Stomach (tissue), 4 donors: ENCODE results near the gene TPRN.

Experiments
- CTCF ChIP-seq, 7 experiments: fragments of 450-650 bp in 4 of 7; fragments of 200-600 bp in 3 of 7; sonication (generic) in 3 of 7; IDR thresholded peaks; one replicate each; pipeline ENCODE4 v1.5.1; 2016 to 2019; ENCODE audit warnings: antibody characterized with exemption in 7 of 7, control low read depth in 2 of 7, mild to moderate bottlenecking in 1 of 7
- EP300 ChIP-seq: sonication (generic); formaldehyde crosslinking; IDR thresholded peaks from one replicate; pipeline ENCODE4 v1.6.1; 2017; ENCODE audit warnings: antibody characterized with exemption
- POLR2A ChIP-seq, 4 donors: fragments of 450-650 bp; IDR thresholded peaks; one replicate each; pipeline ENCODE4 v1.6.1; 2016; ENCODE audit warnings: antibody characterized with exemption in 4 of 4, control low read depth in 2 of 4, mild to moderate bottlenecking in 1 of 4, moderate library complexity in 1 of 4
- POLR2AphosphoS5 ChIP-seq, 3 donors: sonication (generic); formaldehyde crosslinking; IDR thresholded peaks; one replicate each; pipeline ENCODE4 v1.6.1; 2016; ENCODE audit warnings: antibody characterized with exemption in 3 of 3

DNA sequence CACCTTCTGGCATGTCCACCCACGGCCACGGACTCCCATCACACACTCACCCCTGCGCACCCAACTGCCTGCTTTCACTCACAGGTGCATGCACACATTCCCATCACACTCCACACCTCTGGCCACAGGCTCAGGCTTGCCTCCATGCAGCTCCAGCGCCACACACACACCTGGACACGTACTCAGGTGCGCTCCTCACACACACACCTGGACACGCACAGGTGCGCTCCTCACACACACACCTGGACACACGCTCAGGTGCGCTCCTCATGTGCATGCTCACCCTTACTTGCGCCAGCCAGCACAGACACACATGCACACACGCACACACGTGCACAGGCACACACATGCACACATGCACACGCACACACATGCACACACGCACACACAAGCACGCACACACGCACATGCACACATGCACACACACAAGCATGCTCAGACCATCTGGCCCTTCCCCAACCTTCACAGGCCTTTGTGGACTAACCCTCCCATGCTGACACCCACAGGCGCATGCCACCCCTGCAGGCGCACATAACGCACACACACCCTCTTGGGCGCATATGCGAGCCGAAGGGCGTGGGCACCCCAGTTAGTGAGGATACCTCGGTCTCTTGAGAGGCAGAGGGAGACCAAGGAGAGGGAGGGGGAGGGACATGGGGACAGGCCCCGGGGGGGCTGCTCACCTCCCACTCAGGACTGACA lies 53.3 kb downstream of the TPRN start:
- TF ChIP-seq CTCF (IDR thresholded peaks at IDR 0.05) (no peak), POLR2AphosphoS5 (IDR thresholded peaks at IDR 0.05) (no peak), POLR2A (IDR thresholded peaks at IDR 0.05) (no peak), EP300 (no peak)
